Lower lobe of right lung (tissue), 2 donors: ENCODE results near the gene RAET1G. TPM values are rescaled to one million over a fixed set of nuclear protein-coding genes. Genes with fewer than 3 reads are reported as not detected.
A peak's percentile ranks its signal among the peaks of the same experiment; 100 is the strongest.

ENCODE experiments used
- ATAC-seq, 2 donors: fragments of 200-7000 bp; cut with Tn5 transposase; one replicate each; pipeline ENCODE4 v1.9.1; 2020 to 2022; ENCODE audit warnings: mild to moderate bottlenecking in 2 of 2, moderate library complexity in 2 of 2
- DNase-seq: peaks from one replicate; pipeline ENCODE4 v3.0.0-alpha.2; 2020
- H3K27ac ChIP-seq: fragments of 200-600 bp; one replicate; pipeline ENCODE4 v1.8.0; 2022
- H3K27me3 ChIP-seq: fragments of 200-600 bp; one replicate; pipeline ENCODE4 v1.8.0; 2022; ENCODE audit warnings: low read depth
- H3K36me3 ChIP-seq: fragments of 200-600 bp; one replicate; pipeline ENCODE4 v1.8.0; 2022; ENCODE audit warnings: mild to moderate bottlenecking
- H3K4me1 ChIP-seq: fragments of 200-600 bp; one replicate; pipeline ENCODE4 v1.8.0; 2022
- H3K4me3 ChIP-seq: fragments of 200-600 bp; one replicate; pipeline ENCODE4 v1.8.0; 2022; ENCODE audit warnings: mild to moderate bottlenecking
- H3K9me3 ChIP-seq: fragments of 200-600 bp; one replicate; pipeline ENCODE4 v1.8.0; 2022
- intact Hi-C: fragments of 100-400 bp; cut with DNase I; formaldehyde crosslinking; loops from one replicate; pipeline ENCODE4 v1.11.0; 2022
- total RNA-seq: library from RNA; stranded (reverse); fragmentation: NEBNext Ultra II Directional; extraction: Animal tissue kit (Norgen Biotek cat#: 25700); gene quantifications from one replicate; pipeline ENCODE4 v1.2.1, GENCODE V29; 2021
- TF ChIP-seq, protein P1 (sequence below): fragments of 200-600 bp; IDR thresholded peaks from one replicate; pipeline ENCODE4 v1.8.0; 2022; ENCODE audit warnings: antibody characterized with exemption, mild to moderate bottlenecking
- donor health status: DM: no; HTN: yes; CAD: no; lungs with severe emphysema.

Gene RAET1G
- total RNA-seq, 1 donor from 2014 or later: 0.83 TPM

GRCh38 chr6:149899486-149899885, 23.4 kb downstream of the RAET1G start:
- intact Hi-C loops: no loop called here
- TF ChIP-seq, protein P1, sequence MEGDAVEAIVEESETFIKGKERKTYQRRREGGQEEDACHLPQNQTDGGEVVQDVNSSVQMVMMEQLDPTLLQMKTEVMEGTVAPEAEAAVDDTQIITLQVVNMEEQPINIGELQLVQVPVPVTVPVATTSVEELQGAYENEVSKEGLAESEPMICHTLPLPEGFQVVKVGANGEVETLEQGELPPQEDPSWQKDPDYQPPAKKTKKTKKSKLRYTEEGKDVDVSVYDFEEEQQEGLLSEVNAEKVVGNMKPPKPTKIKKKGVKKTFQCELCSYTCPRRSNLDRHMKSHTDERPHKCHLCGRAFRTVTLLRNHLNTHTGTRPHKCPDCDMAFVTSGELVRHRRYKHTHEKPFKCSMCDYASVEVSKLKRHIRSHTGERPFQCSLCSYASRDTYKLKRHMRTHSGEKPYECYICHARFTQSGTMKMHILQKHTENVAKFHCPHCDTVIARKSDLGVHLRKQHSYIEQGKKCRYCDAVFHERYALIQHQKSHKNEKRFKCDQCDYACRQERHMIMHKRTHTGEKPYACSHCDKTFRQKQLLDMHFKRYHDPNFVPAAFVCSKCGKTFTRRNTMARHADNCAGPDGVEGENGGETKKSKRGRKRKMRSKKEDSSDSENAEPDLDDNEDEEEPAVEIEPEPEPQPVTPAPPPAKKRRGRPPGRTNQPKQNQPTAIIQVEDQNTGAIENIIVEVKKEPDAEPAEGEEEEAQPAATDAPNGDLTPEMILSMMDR: no peak
- DNase-seq (no peak), ATAC-seq (no peak)
- Histone ChIP-seq H3K36me3 (no peaks in the 10 kb centered on the region), H3K4me1 (peaks cover 32% of the 10 kb centered on the region), H3K27me3 (no peaks in the 10 kb centered on the region), H3K4me3 (no peak overlapping the region), H3K27ac (no peak overlapping the region), H3K9me3 (no peaks in the 10 kb centered on the region)

DNA sequence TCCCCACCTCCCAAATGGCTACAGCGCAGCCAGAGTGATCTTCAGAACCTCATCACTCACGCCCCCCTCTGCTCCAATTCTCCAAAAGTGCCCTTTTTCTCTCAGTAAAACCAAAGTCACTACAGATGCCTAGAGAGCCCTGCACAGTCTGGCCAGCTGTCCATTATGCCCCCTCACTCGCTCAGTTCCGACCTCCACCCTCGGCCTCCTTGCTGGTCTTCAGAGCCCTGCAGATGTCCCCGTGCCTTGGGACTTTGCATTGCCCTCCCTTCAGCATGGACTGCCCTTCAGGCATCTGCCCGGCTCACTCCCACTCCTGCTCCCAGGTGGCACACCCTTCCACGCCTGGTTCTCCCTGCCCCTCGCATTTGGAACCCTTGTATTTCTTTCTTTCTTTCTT, 24.0 kb downstream of the RAET1G start:
- Histone ChIP-seq H3K4me3 (no peak overlapping the region), H3K36me3 (no peaks in the 10 kb centered on the region), H3K9me3 (no peaks in the 10 kb centered on the region), H3K27me3 (no peaks in the 10 kb centered on the region), H3K4me1 (peaks cover 32% of the 10 kb centered on the region), H3K27ac (no peak overlapping the region)
- ATAC-seq (no peak), DNase-seq (no peak)
- intact Hi-C loops: no loop called here
- TF ChIP-seq, protein P1: no peak

- Histone ChIP-seq H3K27ac (peak within 1 kb of the TSS; percentile 83), H3K4me3 (peak within 1 kb of the TSS; percentile 32), H3K9me3 (no peaks in the 10 kb centered on the region), H3K36me3 (no peaks in the 10 kb centered on the region), H3K27me3 (no peaks in the 10 kb centered on the region), H3K4me1 (peaks cover 32% of the 10 kb centered on the region)
- TF ChIP-seq, protein P1: no peak
- peak; percentile 4 to 14 for ATAC-seq
- no peak for DNase-seq
- intact Hi-C loops: no loop called here
Measured at GRCh38 chr6:149897855-149898744, 24.8 kb downstream of the RAET1G start, which contains the start of gene RAET1E. Gene RAET1E (minus strand): TSS chr6:149898113. CDS start chr6:149890901, 7,212 bp downstream.

GRCh38 chr6:149897015-149897697, 25.8 kb downstream of the RAET1G start:
- Histone ChIP-seq H3K4me3 (peak overlapping the region; percentile 32), H3K27me3 (no peaks in the 10 kb centered on the region), H3K4me1 (peaks cover 32% of the 10 kb centered on the region), H3K27ac (peak overlapping the region; percentile 83), H3K9me3 (no peaks in the 10 kb centered on the region), H3K36me3 (no peaks in the 10 kb centered on the region)
- DNase-seq (peak; percentile 59), ATAC-seq (peak; percentile 75 to 87)
- intact Hi-C loops: no loop called here
- TF ChIP-seq, protein P1: no peak

GRCh38 chr6:149896491-149896890, 26.4 kb downstream of the RAET1G start:
- ATAC-seq (peak in 1 of 2 donors; percentile 42), DNase-seq (no peak)
- Histone ChIP-seq H3K27me3 (no peaks in the 10 kb centered on the region), H3K36me3 (no peaks in the 10 kb centered on the region), H3K27ac (peak overlapping the region; percentile 83), H3K4me1 (peaks cover 32% of the 10 kb centered on the region), H3K4me3 (no peak overlapping the region), H3K9me3 (no peaks in the 10 kb centered on the region)
- intact Hi-C loops: no loop called here
- TF ChIP-seq, protein P1: no peak
